SIG-M5 treated with dmso at 0.1 percent for 504 hours (cell line): ENCODE measurements around the gene C20orf141.
"Not testable (repeated sequence)": the region's sequence is repeated elsewhere in the genome, so short reads cannot be mapped to it uniquely, and the experiment has no call there.

Experiments used
- DNase-seq: peaks from one replicate; lab custom pipeline; 2025; ENCODE audit not compliant: unreplicated experiment; lab: John Stamatoyannopoulos, UW

The C20orf141 gene

DNA sequence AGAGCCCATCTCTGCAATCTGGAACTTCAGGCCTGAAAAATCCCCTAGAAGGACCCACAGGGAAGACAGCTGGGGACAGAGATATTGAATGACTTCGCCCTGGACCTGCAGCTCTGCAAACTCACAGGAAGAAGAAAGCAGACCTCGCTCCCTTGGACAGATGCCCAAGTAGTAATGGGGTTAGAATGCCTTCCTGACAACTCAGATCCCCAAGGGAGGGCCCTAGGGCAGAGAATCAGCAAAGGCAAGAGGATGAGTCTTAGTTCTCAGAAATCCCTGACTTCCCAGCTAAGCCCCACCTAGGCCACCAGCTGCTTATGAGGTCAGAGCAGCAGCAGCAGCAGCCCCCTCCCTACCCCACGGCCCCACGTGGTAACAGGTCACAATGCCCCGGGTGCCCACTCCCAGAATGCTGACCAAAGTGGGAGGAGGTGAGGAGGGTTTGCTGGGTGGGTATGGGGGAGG is at the start of gene C20orf141:
Gene C20orf141, plus strand, starts transcription at position 401 of the 465 bp plus-strand sequence. CDS start 198 bp downstream, outside the sequence.
- no peak for DNase-seq

- DNase-seq = no peak
Observed at GRCh38 chr20:2767768-2768631, 46.8 kb upstream of the C20orf141 start.

DNA sequence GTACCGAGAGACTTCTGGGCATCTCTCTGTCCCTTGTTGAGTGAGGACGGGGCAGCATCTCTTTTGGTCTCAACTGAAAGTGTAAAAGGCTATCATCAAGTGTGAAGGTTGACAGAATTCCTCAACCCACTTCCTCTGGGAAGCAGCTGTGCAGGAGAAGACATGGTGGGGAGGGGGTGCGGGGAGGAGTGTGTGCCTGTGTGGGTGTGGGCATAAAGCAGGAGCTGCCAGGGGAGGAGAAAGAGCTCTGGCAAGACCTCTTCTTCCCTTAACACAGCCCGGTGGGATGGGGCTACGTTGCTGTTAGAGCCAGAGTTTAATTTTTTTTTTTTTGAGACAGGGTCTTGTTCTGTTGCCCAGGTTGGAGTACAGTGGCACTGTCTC is 46.2 kb upstream of the C20orf141 start:
- no peak for DNase-seq

DNA sequence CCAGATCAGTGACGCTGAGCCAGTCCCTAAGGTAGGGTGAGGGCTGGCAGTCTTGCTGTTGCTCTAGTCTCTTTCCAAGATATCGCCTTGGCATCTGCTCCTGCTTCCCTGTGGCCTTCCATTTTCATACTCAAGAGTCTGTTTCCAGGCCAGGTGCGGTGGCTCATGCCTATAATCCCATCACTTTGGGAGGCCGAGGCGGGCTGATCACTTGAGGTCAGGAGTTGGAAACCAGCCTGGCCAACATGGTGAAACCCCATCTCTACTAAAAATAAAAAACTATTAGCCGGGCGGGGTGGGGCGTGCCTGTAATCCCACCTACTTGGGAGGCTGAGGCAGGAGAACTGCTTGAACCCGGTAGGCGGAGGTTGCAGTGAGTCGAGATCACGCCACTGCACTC is 44.7 kb upstream of the C20orf141 start:
- not testable (repeated sequence) for DNase-seq

- no peak for DNase-seq
Observed at GRCh38 chr20:2771631-2772080, 43.1 kb upstream of the C20orf141 start.

DNA sequence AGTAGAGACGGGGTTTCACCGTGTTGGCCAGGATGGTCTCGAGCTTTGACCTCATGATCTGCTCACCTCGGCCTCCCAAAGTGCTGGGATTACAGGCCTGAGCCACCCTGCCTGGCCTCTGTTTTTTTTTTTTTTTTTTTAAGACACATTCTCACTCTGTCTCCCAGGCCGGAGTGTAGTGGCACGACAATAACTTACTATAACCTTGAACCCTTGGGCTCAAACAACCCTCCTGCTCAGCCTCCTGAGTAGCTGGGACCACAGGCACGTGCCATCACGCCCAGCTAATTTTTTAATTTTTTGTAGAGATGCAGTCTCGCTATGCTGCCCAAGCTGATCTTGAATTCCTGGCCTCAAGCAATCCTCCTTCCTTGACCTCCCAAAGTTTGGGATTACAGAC is 41.0 kb upstream of the C20orf141 start:
- DNase-seq = no peak

GRCh38 chr20:2775139-2775538 is 39.6 kb upstream of the C20orf141 start:
- DNase-seq = no peak

DNA sequence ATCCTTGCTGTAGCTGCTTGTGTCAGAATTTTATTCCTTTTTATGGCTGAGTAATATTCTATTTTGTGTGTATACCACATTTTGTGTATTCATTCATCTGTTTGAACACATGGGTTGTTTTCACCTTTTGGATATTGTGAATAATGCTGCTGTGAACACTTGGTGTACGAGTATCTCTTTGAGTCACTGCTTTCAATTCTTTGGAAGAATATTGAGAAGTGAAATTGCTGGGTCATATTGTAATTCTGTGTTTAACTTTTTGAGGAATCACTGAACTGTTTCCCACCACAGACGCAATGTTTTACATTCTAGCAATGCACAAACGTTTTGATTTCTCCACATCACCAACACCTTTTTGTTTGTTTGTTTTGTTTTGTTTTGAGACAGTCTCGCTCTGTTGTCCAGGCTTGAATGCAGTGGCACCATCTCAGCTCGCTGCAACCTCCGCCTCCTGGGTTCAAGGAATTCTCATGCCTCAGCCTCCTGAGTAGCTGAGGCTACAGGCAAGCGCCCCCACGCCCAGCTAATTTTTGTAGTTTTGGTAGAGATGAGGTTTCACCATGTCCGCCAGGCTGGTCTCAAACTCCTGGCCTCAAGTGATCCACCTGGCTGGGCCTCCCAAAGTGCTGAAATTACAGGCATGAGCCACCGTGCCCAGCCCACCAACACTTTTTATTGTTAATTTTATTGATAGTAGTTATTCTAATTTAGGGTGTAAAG is 36.0 kb upstream of the C20orf141 start:
- peak; percentile 7 for DNase-seq

GRCh38 chr20:2780948-2781347 is 33.8 kb upstream of the C20orf141 start:
- no peak for DNase-seq

DNA sequence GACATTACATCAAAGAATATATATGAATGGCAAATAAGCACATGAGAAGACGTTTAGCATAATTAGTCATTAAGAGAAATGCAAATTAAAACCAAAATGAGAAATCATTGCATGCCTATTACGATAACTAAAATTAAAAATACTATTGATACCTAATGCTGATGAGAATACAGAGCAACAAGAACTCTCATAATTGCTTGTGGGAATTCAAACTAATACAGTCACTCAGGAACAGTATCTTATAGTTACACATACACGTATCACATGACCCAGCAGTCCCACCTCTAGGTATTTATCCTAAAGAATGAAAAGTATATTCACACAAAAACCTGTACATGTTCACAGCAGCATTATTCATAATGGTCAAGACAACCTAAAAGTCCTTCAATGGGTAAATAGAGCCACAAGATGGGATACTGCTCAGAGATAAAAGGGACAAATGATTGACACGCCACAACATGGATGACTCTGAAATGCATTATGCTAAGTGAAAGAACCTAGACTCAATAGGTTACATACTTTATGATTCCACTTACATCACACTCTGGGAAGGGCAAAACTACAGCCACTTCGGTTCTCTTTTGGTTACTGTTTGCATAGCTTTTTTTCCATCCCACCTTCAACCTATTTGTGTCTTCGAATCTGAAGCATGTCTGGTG is 30.8 kb upstream of the C20orf141 start:
- DNase-seq = no peak

DNA sequence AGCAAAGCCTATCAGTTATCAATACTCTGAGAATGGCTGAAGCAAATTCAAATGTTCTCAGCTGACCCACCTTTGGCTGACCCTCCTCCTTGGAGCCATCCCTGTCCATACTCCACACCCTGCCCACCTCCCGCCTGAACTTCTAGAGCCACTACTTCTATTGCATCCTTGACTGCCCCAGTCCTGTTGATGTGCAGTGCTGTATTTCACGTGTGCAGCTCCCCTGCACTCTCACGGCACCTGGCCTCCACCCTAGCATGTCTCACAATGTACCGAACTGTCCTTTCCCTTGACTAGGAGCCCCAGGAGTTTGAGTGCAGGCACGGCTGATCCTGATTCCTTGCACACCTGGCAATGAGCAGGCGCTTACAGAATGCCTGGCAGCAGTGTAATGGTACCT is 21.3 kb upstream of the C20orf141 start:
- no peak for DNase-seq

GRCh38 chr20:2794202-2794748 is 20.5 kb upstream of the C20orf141 start:
- no peak for DNase-seq

DNA sequence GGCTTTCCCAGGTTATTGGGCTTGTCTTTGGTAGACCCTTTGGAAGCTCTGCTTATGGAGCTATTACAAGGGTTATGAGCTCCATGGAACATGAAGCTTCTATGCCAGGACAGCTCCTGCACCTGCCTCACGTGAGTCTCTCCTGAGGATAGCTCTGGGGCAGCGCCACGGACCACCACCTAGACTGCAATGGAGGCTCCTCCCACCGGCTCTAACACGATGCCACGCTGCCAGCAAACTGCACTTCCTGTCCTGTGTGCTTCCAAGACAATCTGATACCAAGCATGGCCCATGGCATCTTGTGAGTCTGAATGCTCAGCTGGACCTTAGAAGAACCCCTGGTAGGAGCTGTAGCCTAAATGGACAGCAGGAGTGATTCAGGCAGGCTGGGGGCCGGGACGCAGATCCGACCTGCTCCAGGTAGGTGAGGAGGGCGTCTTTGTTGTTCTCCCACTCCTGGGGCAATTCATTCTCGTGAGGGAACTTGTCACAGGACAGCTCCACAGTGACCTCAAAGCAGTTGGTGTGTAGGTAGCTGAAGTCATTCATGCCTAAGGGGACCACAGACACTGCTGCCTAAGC is 19.8 kb upstream of the C20orf141 start:
- DNase-seq = no peak

- no peak for DNase-seq
Observed at GRCh38 chr20:2795451-2795850, 19.3 kb upstream of the C20orf141 start.

- DNase-seq = no peak
Observed at GRCh38 chr20:2796011-2796660, 18.7 kb upstream of the C20orf141 start.

DNA sequence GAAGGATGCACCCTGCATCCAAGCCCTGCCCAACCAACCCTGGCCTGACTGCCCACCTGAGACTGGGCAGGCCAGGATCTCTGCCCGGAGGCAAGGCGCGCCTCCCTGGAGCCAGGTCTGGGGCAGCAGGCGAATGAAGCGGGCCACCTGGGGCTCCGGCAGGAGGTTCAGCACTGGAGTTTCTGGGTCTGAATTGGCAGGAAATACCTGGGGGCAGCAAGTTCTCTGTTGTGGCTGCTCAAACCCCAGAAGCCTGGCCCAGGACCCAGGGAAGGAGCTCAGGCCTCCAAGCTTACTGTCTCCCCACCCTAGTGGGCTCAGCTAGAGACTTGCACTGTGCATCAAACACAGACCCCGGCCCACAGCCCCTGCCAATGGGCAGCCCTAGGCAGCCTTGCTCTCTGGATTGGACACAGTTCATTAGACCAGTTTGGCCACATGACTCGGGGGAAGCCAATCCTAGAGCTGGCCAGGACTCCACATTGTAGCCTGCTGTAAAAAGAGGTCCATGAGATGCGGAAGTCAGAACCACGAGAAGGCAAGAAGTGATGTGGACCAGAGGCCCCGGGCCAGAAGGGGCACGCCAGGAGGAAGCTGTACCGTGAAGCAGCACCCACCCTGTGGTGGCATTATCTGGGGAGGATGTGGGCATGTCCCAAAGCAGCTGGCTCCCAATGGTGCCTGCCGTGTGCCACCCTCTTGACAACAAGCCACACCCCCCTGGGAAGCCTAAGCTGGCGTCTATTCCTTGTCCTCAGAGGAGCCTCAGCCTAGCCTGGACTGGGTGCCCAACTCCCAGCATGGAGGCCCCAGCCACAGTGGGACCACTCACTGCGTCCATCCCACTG is 17.4 kb upstream of the C20orf141 start:
- DNase-seq = no peak

- DNase-seq = no peak
Observed at GRCh38 chr20:2798095-2798805, 16.5 kb upstream of the C20orf141 start.

GRCh38 chr20:2798814-2799213 is 16.0 kb upstream of the C20orf141 start:
- no peak for DNase-seq

DNA sequence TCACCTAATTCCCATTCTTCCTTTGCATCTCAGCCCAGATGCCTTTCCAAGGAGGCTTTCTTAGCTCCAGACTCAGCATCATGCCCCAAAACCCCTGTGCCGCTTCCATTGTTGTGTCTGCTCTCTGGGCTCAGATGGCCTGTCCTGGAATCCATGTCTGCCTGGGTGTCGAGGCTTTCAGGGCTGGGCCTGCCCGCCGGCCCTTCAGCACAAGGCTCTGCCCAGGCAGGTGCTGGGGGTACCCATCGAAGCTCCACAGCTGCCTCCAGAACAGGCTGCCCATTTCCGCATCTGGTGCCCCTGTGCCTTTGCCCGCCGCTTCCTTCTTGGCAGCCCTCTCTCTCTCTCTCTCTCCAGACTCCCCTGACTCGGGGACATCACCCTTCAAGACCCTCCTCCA is 15.5 kb upstream of the C20orf141 start:
- DNase-seq = no peak
